CD14-positive monocyte (primary cell): ENCODE data around the gene CAMKK2. TPM values are rescaled to one million over a fixed set of nuclear protein-coding genes. Genes with fewer than 3 reads are reported as not detected.
A peak's percentile ranks its signal among the peaks of the same experiment; 100 is the strongest.
"Not testable (repeated sequence)": the region's sequence is repeated elsewhere in the genome, so short reads cannot be mapped to it uniquely, and the experiment has no call there.

Experiments
- DNase-seq, 3 donors: peaks; one replicate each; pipeline ENCODE4 v3.0.0-alpha.2; 2011 to 2022
- H2AFZ ChIP-seq: 2 replicates; pipeline ENCODE4 v1.6.0; 2012; ENCODE audit warnings: mild to moderate bottlenecking, low read depth, low read length, inconsistent platforms; ENCODE audit not compliant: insufficient read depth, poor library complexity, severe bottlenecking
- H3K27ac ChIP-seq, 2 donors: 1 replicate in 1 of 2; 2 replicates in 1 of 2; pipeline ENCODE4 v1.5.1; 2012 to 2013; ENCODE audit warnings: low read length in 2 of 2, control low read depth in 1 of 2, inconsistent platforms in 1 of 2, low read depth in 1 of 2, mild to moderate bottlenecking in 1 of 2
- H3K27me3 ChIP-seq, 2 donors: one replicate each; pipeline versions ENCODE4 v1.6.0 to v1.6.1; 2011 to 2013; ENCODE audit warnings: low read length in 2 of 2; ENCODE audit not compliant: control insufficient read depth in 2 of 2, insufficient read depth in 2 of 2
- H3K36me3 ChIP-seq, 2 donors: replicated peaks in 1 of 2; 1 replicate in 1 of 2; 2 replicates in 1 of 2; pipeline versions ENCODE4 v1.5.1 to v1.6.1; 2012 to 2013; ENCODE audit warnings: low read length in 2 of 2, control low read depth in 1 of 2, inconsistent platforms in 1 of 2, mild to moderate bottlenecking in 1 of 2; ENCODE audit not compliant: insufficient read depth in 2 of 2, control insufficient read depth in 1 of 2
- H3K4me1 ChIP-seq, 2 donors: 1 replicate in 1 of 2; 2 replicates in 1 of 2; pipeline versions ENCODE4 v1.5.1 to v1.6.1; 2012 to 2013; ENCODE audit warnings: low read length in 2 of 2, control low read depth in 1 of 2, inconsistent platforms in 1 of 2, mild to moderate bottlenecking in 1 of 2, moderate library complexity in 1 of 2; ENCODE audit not compliant: insufficient read depth in 2 of 2, control insufficient read depth in 1 of 2
- H3K4me2 ChIP-seq: replicated peaks from 2 replicates; pipeline ENCODE3; 2012; ENCODE audit warnings: low read length, moderate library complexity, mild to moderate bottlenecking; ENCODE audit not compliant: poor library complexity, severe bottlenecking; ENCODE audit errors: extremely low read depth
- H3K4me3 ChIP-seq, 3 experiments: fragments of 200-600 bp in 1 of 3; sonication (generic) in 1 of 3; replicated peaks in 1 of 3; 1 replicate in 2 of 3; 2 replicates in 1 of 3; pipeline ENCODE4 v1.5.1; 2011 to 2013; ENCODE audit warnings: low read length in 3 of 3, mild to moderate bottlenecking in 3 of 3, control low read depth in 2 of 3, low read depth in 2 of 3, inconsistent platforms in 1 of 3, moderate library complexity in 1 of 3
- H3K79me2 ChIP-seq: 2 replicates; pipeline ENCODE4 v1.6.0; 2012; ENCODE audit warnings: mild to moderate bottlenecking, control low read depth, inconsistent platforms, low read length, moderate library complexity; ENCODE audit not compliant: insufficient read depth
- H3K9ac ChIP-seq: 2 replicates; pipeline ENCODE4 v1.6.0; 2017; ENCODE audit warnings: low read length, mild to moderate bottlenecking; ENCODE audit not compliant: insufficient read depth, poor library complexity, severe bottlenecking
- H3K9me3 ChIP-seq, 2 donors: replicated peaks in 1 of 2; 1 replicate in 1 of 2; 2 replicates in 1 of 2; pipeline versions ENCODE4 v1.5.1 to v1.6.1; 2012 to 2013; ENCODE audit warnings: low read length in 2 of 2, control low read depth in 1 of 2; ENCODE audit not compliant: control insufficient read depth in 1 of 2, insufficient read depth in 1 of 2
- H4K20me1 ChIP-seq: 2 replicates; pipeline ENCODE4 v1.6.0; 2012; ENCODE audit warnings: mild to moderate bottlenecking, low read length, control low read depth, moderate library complexity; ENCODE audit not compliant: insufficient read depth
- H3K27ac Mint-ChIP-seq, 7 donors: one replicate each; pipeline ENCODE4 v1.8.0; 2020; ENCODE audit warnings: mild to moderate bottlenecking in 7 of 7, mixed read lengths in 7 of 7, moderate library complexity in 6 of 7, inconsistent platforms in 2 of 7
- H3K27me3 Mint-ChIP-seq, 3 donors: one replicate each; pipeline ENCODE4 v1.8.0; 2021 to 2022; ENCODE audit warnings: low read depth in 3 of 3, mild to moderate bottlenecking in 3 of 3, mixed read lengths in 3 of 3, moderate library complexity in 3 of 3, inconsistent platforms in 1 of 3
- H3K36me3 Mint-ChIP-seq, 2 donors: one replicate each; pipeline ENCODE4 v1.8.0; 2020; ENCODE audit warnings: mixed read lengths in 2 of 2, inconsistent platforms in 1 of 2, mild to moderate bottlenecking in 1 of 2
- H3K4me1 Mint-ChIP-seq: one replicate; pipeline ENCODE4 v1.8.0; 2020; ENCODE audit warnings: mild to moderate bottlenecking, mixed read lengths
- H3K4me3 Mint-ChIP-seq, 2 donors: one replicate each; pipeline ENCODE4 v1.8.0; 2020; ENCODE audit warnings: mild to moderate bottlenecking in 2 of 2, mixed read lengths in 2 of 2, moderate library complexity in 1 of 2
- H3K9me3 Mint-ChIP-seq, 7 donors: one replicate each; pipeline ENCODE4 v1.8.0; 2020 to 2022; ENCODE audit warnings: mixed read lengths in 7 of 7, mild to moderate bottlenecking in 6 of 7, moderate library complexity in 6 of 7, inconsistent platforms in 2 of 7
- WGBS: methylation state at CpG from one replicate; pipeline ENCODE4 v1.1.5; 2013; ENCODE audit warnings: missing lambda C conversion rate; ENCODE audit not compliant: insufficient coverage; 5-methylcytosine and 5-hydroxymethylcytosine counted together
- intact Hi-C, 2 donors: fragments of 100-400 bp; cut with micrococcal nuclease; formaldehyde crosslinking; loops; one replicate each; pipeline versions ENCODE4 v1.15.0 to v1.15.1; 2023
- polyA plus RNA-seq, 3 donors: library from polyadenylated mRNA; depleted of rRNA in 1 of 3; unstranded in 2 of 3; stranded (reverse) in 1 of 3; fragments of 300-500 nt in 2 of 3; fragments of >200 nt in 1 of 3; fragmentation: Illumina TruSeq in 2 of 3; gene quantifications; 1 replicate in 2 of 3; 2 replicates in 1 of 3; pipeline ENCODE4 v1.2.3, GENCODE V29; 2012 to 2021
- TF ChIP-seq, protein P1 (sequence below): fragments of 200-600 bp; IDR thresholded peaks from one replicate; pipeline ENCODE4 v1.8.0; 2022; ENCODE audit warnings: antibody characterized with exemption, mild to moderate bottlenecking

CAMKK2 gene
- polyA plus RNA-seq, 3 donors = 55.6 to 71.4 (median 71.0) TPM

DNA sequence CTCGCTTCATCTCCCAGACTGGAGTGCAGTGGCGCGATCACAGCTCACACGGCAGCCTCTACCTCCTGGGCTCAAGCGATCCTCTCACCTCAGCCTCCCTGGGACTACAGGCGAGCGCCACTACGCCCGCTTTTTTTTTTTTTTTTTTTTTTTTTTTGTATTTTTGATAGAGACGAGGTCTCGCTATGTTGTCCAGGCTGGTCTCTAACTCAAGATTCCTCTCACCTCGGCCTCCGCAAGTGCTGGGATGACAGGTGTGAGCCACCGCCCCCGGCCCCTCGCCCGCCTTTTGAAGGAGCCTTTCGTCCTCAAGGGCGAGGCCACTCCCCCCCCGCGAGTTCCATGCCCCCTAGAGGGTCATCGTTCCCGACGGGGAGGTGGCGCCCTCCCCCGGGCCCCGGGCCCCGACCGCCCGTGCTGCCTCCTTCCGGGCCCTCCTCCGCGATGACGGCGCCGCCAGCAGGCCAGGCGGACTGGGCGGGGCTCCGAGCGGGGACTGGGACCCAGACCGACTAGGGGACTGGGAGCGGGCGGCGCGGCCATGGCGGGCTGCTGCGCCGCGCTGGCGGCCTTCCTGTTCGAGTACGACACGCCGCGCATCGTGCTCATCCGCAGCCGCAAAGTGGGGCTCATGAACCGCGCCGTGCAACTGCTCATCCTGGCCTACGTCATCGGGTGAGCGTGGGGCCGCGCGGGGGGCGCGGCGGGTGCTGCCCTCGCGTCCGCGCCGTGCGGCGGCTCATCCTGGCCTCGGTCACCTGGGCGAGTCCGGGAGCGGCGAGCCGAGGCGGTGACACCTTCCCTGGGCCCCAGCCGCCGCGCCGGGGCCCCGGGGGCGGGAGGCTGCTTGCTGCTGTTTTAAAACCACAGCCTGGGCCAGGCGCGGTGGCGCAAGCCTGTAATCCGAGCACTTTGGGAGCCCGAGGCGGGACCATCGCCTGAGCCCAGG is 86.6 kb downstream of the CAMKK2 start, which contains the start of gene P2RX4:
Gene P2RX4, plus strand, starts transcription at position 506 of the 949 bp plus-strand sequence. Its CDS starts 36 bp downstream, at position 542.
- DNase-seq = peak; percentile 86 to 90 (median 87)
- Histone ChIP-seq H3K4me3 (peak within 1 kb of the TSS; percentile 84 to 87 (median 86)), H3K27ac (peak within 1 kb of the TSS; percentile 92 to 96), H3K4me1 (peaks cover 47 to 51% of the 10 kb centered on the region in 2 donors), H3K27me3 (no peaks in the 10 kb centered on the region), H4K20me1 (no peaks in the 10 kb centered on the region), H3K79me2 (peaks cover 37% of the 10 kb centered on the region), H3K9me3 (no peaks in the 10 kb centered on the region), H3K4me2 (peak within 1 kb of the TSS; percentile 84), H3K36me3 (no peaks in the 10 kb centered on the region), H3K9ac (peak within 1 kb of the TSS; percentile 95), H2AFZ (peak within 1 kb of the TSS; percentile 75)
- Mint-ChIP-seq H3K4me3 (peak within 1 kb of the TSS; percentile 82 to 92), H3K4me1 (peaks cover 47% of the 10 kb centered on the region), H3K36me3 (peaks cover 10 to 17% of the 10 kb centered on the region in 2 donors), H3K27me3 (no peaks in the 10 kb centered on the region), H3K9me3 (peaks cover 0 to 2% (median 0%) of the 10 kb centered on the region in 7 donors), H3K27ac (peak within 1 kb of the TSS; percentile 83 to 98 (median 96))
- TF ChIP-seq, protein P1, sequence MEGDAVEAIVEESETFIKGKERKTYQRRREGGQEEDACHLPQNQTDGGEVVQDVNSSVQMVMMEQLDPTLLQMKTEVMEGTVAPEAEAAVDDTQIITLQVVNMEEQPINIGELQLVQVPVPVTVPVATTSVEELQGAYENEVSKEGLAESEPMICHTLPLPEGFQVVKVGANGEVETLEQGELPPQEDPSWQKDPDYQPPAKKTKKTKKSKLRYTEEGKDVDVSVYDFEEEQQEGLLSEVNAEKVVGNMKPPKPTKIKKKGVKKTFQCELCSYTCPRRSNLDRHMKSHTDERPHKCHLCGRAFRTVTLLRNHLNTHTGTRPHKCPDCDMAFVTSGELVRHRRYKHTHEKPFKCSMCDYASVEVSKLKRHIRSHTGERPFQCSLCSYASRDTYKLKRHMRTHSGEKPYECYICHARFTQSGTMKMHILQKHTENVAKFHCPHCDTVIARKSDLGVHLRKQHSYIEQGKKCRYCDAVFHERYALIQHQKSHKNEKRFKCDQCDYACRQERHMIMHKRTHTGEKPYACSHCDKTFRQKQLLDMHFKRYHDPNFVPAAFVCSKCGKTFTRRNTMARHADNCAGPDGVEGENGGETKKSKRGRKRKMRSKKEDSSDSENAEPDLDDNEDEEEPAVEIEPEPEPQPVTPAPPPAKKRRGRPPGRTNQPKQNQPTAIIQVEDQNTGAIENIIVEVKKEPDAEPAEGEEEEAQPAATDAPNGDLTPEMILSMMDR = peak; percentile 47
- intact Hi-C loops = loop anchor here in 1 of 2 donors (5.0 kb wide), 1 partner anchor 33 kb away; no protein-coding TSS in a partner anchor
- under 1% methylated on average over 85 of the region's 97 CpGs for WGBS

DNA sequence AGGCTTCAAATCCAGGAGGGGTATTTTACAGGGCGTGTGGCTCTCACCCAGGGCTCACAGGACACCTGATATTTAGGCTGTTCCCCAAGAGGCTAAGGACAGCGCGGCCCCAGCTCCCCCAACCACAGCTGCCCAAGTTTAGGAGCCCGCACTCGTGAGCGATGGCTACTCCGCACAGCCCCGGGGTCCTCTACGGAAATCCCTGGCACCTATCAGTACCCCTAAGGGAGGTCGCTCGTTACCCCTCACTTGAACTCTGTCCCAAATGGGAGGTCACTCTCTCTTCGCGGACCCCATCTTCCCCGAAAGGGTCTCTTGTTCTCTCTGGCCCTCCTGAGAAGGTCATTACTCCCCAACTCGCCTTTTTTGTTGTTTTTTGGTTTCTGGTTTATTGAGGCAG is 87.3 kb downstream of the CAMKK2 start:
- H3K27ac ChIP-seq = peak overlapping the region; percentile 92 to 96
- H3K27me3 Mint-ChIP-seq = no peaks in the 10 kb centered on the region
- peaks cover 0 to 2% (median 0%) of the 10 kb centered on the region in 7 donors for H3K9me3 Mint-ChIP-seq
- peaks cover 37% of the 10 kb centered on the region for H3K79me2 ChIP-seq
- no peak for DNase-seq
- no peaks in the 10 kb centered on the region for H3K9me3 ChIP-seq
- peak overlapping the region in 1 of 2 donors; percentile 70 for H3K4me3 Mint-ChIP-seq
- no peaks in the 10 kb centered on the region for H4K20me1 ChIP-seq
- peak overlapping the region; percentile 75 for H2AFZ ChIP-seq
- peaks cover 46% of the 10 kb centered on the region for H3K4me1 Mint-ChIP-seq
- H3K4me3 ChIP-seq = peak overlapping the region in 2 of 3 experiments; percentile 84 to 87
- peaks cover 11 to 19% of the 10 kb centered on the region in 2 donors for H3K36me3 Mint-ChIP-seq
- H3K4me1 ChIP-seq = peaks cover 43 to 50% of the 10 kb centered on the region in 2 donors
- H3K27me3 ChIP-seq = no peaks in the 10 kb centered on the region
- peak overlapping the region; percentile 95 for H3K9ac ChIP-seq
- WGBS = 100% methylated on average over 8 of the region's 15 CpGs
- peak overlapping the region; percentile 42 to 96 (median 90) for H3K27ac Mint-ChIP-seq
- peak overlapping the region; percentile 84 for H3K4me2 ChIP-seq
- TF ChIP-seq, protein P1 = no peak
- intact Hi-C loops = no loop called here
- H3K36me3 ChIP-seq = no peaks in the 10 kb centered on the region

DNA sequence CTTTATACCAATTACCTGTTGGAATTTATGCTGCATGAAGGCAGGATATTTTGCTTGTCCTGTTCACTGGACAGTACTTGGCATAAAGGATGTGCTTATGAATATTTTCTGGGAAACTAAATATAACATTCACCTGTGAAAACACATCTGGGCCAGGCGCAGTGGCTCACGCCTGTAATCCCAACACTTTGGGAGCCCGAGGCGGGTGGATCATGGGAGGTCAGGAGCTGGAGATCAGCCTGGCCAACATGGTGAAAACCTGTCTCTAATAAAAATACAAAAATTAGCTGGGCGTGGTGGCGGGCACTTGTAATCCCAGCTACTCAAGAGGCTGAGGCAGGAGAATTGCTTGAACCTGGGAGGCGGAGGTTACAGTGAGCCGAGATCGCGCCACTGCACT is 87.9 kb downstream of the CAMKK2 start:
- H3K4me3 ChIP-seq, H3K27ac ChIP-seq, H3K27me3 Mint-ChIP-seq, H3K9me3 ChIP-seq, H4K20me1 ChIP-seq, H3K27me3 ChIP-seq, H3K4me2 ChIP-seq, intact Hi-C loops, DNase-seq, H3K9ac ChIP-seq, H3K9me3 Mint-ChIP-seq, H3K36me3 ChIP-seq, H2AFZ ChIP-seq, H3K4me3 Mint-ChIP-seq: not testable (repeated sequence)
- Histone ChIP-seq H3K79me2 (peaks cover 33% of the 10 kb centered on the region), H3K4me1 (peaks cover 36 to 43% of the 10 kb centered on the region in 2 donors)
- 100% methylated on average over 4 of the region's 10 CpGs for WGBS
- Mint-ChIP-seq H3K36me3 (peaks cover 9 to 17% of the 10 kb centered on the region in 2 donors), H3K4me1 (peaks cover 41% of the 10 kb centered on the region), H3K27ac (peak overlapping the region in 2 of 7 donors; percentile 50 to 89)
